Measurements from ENCODE around the gene THAP2.

THAP2 gene

DNA sequence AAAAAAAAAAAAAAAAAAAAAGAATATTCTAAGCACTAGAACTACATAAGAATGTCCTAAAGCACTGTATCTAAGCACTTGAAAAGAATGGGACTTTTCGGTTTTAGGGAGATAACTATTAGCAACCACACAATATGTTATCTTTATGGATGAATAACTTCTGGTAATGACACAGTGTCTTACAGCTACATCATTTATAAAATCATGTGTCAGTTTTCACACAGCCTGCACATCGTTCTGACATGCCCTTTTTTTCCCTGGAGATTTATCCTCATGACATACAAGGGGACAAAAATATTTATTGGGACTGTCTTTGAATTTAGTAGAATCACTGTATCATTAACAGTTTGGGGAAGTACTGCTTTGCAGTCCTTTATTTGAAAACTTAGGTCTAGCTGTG is 39.1 kb downstream of the THAP2 start:
- no peak for DNase-seq (ENCODE audit: low spot score)

DNA sequence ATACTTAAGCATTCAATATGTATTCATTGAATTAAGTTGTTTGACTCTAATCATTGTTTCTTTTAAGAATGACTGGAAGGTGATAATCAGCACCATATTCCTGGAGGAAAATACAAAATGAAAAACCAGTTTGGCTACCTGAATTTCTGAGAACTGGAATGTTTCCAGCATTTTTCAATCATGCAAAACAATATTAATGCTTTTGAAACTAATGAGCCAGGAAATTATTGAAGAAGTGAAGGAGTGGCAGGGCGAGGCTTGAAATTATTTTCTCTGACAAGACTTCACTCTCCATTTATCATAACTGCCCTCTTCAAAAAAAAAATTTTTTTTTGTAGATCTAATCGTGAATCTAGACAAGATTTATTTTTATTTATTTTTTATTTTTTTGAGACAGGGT is 40.8 kb downstream of the THAP2 start:
- DNase-seq (ENCODE audit: low spot score), result no peak

DNA sequence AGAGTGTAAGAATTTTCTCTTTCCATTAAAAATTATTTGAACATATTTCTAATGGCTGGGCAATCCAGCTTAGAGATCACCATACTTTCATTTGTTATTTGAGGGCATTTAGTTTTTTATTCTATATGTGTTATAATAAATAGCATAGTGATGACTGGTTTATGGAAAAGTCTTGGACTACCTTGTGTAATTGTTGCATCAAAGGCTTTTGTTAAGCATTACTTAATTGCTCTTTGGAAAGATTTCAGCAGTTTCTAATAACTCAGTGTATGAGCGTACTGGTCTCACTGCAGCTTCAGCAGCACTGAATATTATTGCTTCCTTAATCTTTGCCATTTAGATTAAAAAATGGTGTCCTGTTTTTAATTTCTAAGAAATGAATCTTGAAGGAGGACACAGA is 44.6 kb downstream of the THAP2 start:
- DNase-seq (ENCODE audit: low spot score), result no peak

DNA sequence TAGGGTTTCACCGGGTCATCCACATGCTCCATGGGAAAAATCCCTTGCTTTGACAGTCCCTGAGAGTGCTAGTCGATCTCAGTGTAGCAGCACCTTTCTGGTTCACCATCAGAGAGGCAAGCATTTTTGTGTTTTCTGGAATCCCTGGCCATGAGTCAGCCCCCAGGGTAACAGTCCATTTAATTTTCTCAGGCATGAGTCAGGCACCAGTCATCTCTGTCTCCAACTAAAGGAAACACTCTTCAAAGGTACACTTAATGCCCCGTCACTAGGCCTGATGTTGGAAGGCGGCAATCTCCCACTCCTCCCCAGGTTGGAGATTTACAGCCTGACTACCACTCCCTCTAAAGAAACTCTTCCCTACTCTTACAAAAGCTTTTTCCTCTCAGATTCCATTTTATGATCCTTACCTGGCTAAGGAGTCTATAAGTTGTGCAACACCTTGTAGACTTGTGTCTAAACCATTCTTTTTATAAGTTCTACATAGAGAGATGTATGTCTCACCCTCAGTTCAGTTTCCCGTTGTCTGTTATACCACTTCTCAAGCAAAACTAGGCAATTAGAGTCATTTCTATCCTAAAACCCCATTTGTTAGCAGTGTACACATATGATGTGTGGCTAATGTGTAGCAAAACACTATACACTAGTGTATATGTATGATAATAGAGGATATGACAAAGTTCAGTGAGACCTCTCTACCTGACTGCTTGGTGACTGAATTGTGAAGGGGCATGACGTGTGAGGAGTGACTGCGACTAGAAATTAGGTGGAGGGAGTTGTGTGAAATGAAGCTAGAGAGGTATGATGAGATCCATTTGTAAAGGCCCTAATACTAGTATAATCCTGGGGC is 46.4 kb downstream of the THAP2 start:
- DNase-seq (ENCODE audit: low spot score), result no peak

DNA sequence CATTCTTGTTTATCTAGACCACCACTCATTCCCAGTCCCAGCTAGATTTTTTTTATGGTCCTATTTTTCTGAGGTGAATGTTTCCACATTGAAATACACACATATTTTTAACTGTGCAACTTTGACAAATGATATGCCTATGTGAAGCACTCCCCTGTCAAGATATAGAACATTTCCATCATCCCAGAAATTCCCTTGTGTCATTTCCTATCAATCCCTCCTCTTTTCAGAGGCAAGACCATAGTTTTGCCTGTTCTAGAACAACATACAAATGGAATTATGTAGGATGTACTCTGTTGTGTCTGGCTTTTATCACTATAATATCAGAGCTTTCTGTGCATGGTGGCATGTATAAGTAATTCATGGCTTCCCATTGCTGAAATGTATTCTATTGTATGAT is 54.5 kb downstream of the THAP2 start:
- DNase-seq (ENCODE audit: low spot score), result no peak

DNA sequence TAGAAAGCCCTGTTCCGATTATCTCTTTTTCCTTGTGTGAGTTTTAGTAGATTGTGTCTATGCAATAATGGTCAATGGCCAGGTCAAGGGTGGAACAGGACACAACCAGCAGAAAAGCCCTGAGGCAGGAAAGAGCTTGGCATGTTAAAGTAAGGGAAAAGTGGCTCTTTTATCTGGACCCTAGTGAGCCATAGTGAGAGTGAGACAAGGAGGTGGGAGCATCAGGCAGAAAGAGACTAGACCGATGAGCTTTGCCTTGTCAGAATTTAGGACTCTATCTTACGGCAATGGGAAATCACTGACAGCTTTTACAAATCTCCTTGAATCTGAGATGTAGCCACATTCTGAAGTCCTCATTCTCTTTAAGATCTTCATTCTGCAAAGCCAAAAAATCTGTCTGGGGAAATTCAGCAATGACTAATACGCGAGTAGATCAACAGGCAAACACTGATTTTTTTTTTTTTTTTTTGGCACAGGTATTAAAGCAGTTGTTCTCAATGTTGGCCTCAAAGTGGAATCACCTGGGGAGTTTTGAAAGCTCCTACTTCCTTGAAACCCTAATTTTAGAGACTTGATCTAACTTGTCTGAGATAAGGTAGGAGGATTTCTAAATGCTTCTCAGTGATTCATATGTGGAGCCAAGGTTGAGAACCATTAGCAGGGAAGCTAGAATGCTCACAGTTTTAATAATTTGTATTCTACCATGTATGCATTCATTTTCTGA is 55.7 kb downstream of the THAP2 start:
- no peak for DNase-seq (ENCODE audit: low spot score)

DNA sequence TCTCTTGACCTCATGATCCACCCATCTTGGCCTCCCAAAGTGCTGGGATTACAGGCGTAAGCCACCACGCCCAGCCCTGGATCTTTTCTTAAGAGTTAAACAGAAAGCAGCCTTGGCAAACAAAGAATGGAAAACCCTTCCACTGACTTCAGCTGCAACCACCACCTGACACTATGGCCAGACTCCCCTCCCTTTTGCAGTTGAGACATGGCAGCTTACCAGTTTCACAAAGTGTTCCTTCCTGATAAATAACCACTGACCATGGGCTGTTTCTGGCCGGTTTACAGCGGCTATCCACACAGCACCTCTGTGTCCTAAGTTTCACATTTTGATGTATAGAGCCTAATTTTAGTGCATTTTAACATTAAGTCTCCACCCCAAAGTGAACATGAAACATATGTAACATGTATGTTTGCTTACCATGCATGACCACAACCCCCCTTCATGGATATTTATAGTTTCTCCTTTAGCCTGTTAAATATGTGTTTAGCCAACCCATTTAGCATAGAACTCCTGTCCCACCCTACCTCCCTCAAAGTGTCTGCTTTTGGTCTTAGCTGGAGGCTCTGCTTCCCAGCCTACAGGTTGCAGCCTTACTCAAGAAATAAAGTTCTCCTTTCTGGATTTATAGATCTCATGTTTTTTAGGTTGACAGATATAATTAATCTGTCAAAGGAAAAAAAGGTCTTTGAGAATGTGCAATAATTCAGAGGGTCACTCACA is 57.8 kb downstream of the THAP2 start:
- peak; percentile 5 for DNase-seq (ENCODE audit: low spot score)

DNA sequence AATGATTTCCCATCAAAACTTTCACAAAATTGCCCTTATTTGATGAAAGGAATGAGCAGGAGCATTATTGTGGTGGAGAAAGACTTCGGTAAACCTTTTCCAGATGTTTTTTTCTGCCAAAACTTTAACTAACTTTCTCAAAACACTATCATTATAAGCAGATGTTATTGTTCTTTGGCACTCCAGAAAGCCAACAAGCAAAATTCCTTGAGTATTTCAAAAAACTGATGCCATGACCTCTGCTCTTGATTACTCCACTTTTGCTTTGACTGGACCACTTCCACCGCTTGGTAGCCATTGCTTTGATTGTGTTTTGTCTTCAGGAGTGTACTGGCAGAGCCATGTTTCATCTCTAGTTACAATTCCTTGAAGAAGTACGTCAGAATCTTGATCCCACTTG is 60.9 kb downstream of the THAP2 start:
- DNase-seq (ENCODE audit: low spot score), result no peak

DNA sequence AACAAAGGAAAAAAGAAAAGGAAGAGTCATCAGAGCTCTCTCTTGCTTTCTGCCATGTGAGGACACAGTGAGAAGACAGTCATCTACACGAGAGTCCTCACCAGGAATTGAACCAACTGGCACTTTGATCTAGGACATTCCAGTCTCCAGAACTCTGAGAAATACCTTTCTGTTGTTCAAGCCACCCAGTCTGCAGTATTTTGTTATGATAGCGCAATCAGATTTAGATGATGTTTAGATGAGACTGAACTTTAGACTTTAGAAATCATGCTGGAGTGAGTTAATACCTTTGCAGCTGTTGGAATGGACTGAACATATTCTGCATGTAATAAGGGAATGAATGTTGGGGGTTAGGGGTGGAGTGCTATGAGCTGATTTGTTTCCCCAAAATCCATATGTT is 62.4 kb downstream of the THAP2 start:
- no peak for DNase-seq (ENCODE audit: low spot score)

DNA sequence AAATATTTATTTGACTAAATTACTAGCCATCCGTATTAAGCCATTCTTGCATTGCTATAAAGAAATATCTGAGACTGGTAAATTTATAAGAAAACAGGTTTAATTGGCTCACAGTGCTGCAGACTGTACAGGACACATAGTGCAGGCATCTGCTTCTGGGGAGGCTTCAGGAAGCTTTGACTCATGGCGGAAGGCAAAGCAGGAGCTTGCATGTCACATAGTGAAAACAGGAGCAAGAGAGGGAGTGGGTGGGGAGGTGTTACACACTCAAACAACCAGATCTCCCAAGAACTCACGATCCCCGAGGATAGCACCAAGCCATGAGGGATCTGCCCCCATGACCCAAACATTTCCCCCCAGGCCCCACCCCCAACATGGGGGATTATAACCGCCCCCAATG is 63.9 kb downstream of the THAP2 start:
- no peak for DNase-seq (ENCODE audit: low spot score)

All from hematopoietic multipotent progenitor cell treated with erythropoietin and hydrocortisone succinate and interleukin-3 and kit ligand, for 15 days (in vitro differentiated cells).